GM18867 (cell line): ENCODE results near the gene FAM107B.

ENCODE experiments used
- ATAC-seq: cut with Tn5 transposase; IDR thresholded peaks from one replicate; pipeline ENCODE4 v1.9.1; 2021; ENCODE audit warnings: mild to moderate bottlenecking, moderate library complexity; ENCODE audit not compliant: unreplicated experiment

FAM107B gene

DNA sequence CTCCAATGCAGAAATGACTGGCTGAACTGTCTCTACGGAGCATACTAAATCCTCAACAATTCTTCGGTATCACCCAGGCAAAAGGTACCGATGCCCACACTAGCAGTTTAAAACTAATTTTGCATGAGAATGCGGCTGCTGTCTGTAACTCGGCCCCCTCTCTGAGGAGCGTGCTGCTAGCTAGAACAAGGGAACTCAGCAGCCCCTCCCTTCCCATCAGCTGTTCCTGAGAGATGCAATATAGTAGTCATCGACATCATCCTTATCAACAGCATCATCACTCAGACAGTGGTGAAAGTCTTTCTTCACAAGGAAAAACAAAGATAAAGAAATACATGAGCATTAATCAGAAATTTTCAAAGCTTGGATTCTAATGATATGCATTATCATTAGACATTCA lies 254.9 kb downstream of the FAM107B start:
- no peak for ATAC-seq

DNA sequence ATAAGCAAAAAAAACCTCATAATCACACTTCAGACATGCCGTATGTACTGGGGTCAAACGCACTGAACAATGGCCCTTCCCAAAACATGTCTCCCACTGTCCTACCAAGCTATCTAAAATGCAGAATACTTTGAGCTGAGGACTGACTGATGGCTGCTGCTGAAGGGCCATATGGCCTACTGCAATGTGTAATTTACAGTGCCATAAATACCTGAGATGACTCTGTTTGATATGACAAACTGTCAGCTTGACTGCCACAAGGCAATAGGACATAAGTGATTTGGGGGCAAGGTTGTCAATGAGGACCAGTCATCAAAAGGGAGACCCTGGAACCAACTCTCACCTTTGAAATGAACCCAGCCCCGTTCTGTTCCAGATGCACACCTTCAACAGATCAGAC lies 256.5 kb downstream of the FAM107B start:
- no peak for ATAC-seq

DNA sequence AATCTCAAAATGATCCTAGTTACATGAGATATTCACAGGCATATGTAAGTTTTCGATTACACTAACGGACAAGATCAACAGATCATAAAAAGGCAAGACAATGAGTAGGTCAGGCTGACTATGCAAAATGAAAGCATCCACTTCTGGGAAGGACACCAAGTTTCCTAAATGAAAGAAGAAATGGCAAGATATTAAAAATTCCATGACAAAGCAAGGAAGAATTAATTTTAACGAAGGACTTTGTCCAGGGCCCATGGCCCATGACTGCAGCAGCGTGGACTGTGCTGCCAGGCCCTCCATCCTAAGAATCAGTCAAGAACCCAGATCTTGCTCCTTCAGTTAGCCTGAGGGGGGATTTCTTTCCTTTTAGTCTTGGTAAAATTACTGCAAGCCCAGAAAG lies 261.6 kb downstream of the FAM107B start:
- no peak for ATAC-seq

DNA sequence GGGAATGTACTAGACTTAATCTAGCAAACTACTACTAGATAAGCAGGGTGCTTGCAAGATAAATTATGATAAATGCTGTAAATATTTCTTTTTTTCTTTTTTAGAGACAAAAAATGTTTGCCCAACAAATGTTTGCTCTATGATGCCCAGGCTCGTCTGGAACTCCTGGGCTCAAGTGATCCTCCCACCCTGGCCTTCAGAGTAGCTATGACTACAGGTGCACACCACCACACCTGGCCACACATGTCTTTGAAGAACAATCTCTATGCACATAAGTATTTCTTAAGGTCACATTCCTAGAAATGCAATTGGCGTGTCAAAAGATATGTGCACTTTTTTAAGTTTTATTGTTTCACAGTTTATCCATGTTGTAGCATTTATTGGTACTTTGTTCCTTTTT lies 264.4 kb downstream of the FAM107B start:
- ATAC-seq, result no peak

DNA sequence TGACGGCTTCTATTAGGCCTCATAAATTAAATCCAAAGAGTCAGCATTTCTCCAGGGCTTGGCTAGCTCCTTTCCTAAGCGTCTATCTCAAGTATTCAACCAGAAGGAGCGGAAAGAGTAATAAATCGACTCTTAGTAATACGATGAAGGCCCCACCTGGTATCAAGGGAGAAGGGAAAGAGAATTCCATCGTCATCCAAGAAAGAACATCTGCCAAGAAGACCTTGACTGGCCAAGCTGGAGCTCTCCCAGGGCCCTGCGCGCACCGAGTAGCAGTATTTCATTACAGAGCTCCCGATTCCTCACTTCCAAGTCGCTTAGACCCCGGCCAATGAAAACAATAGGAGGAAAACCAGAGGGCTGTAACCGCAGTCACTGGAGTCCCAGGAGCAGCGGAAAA lies 266.0 kb downstream of the FAM107B start:
- ATAC-seq, result no peak

DNA sequence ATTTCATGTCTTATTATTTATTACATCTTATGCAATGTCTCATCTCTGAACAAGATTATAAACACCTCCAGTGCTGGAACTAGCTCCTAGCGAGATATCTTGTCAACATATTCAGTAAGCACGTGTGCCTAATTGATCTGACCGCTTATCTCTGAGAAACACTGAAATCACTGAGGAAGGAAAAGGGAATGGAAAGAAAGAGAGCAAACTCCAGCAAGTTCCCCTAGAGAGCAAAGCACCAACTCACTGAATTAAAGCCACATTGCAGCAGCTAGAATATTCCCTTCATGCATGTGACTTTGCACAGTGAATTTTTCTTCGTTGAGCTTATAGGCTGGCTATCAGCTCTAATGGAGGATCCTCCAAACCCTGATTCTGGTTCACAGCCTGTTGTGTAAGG lies 266.9 kb downstream of the FAM107B start:
- no peak for ATAC-seq

DNA sequence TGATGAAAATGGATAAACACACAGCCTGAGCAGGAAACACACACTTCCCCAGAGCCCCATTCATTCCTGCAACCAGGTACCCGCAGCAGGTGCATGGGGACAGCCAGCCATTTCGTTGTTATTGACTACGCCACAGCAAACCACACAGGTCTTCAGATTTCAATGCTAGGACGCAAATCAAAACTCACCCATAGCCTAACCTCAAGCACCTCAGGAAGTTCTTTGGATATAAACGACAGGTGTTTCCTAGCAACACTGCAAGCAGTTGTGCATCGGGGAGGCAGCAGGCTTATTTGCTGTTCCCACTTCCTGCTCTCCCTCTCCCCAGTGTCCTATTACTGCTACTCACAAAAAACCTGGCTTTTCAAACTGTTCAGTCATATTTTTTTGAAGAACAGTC lies 267.5 kb downstream of the FAM107B start:
- no peak for ATAC-seq

DNA sequence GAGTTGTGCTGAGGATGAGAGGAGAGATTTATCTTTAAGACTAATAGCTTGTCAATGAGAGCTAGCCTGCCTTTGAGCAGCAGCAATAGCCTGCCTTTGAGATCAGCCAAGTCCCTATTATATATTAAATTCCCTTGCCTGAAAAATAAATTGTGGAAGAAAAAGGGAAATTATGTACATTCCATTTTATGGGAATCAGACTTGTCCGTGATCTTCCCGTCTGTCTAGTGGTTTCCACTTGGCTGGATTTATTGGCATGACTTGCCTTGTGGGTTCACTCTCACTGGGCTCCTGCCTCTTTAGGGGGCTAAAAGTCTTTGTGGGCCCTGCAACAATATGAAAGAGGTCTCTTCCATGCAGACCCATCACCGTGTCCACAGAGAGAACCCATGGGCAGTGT lies 272.3 kb downstream of the FAM107B start:
- no peak for ATAC-seq

DNA sequence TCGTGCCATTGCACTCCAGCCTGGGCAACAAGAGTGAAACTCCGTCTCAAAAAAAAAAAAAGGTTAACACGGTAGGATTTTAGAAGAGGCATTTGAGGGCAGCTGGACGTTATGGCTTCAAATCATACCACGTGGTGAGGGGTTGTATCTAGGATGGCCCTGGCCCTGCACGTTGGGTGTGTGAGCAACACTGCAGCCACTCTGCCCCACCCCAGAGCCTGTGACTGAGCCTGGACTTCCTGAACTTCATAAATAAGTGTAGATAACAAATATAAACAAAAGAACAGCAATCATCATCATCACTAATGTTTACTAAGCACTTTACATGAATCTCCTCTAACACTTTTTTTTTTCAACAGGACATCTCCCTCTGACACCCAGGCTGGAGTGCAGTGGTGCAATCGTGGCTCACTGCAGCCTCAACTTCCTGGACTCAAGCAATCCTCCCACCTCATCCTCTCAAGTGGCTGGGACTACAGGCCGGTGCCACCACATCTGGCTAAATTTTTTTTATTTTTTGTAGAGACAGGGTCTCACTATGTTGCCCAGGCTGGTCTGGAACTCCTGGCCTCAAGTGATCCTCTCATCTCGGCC lies 274.4 kb downstream of the FAM107B start:
- ATAC-seq, result no peak

DNA sequence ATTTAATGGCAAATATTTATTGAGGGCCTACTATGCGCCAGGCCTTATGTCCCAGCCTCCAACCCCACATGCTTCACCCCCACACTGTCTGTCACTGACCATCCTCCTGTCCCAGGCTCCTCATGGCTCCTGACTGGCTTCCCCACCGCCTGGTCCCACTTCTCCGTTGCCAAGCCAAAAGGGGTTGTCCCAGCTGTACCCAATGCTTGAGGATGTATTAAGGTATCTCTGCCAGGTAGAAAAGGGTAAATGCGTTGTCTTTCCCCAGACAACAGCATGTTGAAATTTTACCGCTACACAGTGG lies 275.1 kb downstream of the FAM107B start:
- ATAC-seq, result no peak

DNA sequence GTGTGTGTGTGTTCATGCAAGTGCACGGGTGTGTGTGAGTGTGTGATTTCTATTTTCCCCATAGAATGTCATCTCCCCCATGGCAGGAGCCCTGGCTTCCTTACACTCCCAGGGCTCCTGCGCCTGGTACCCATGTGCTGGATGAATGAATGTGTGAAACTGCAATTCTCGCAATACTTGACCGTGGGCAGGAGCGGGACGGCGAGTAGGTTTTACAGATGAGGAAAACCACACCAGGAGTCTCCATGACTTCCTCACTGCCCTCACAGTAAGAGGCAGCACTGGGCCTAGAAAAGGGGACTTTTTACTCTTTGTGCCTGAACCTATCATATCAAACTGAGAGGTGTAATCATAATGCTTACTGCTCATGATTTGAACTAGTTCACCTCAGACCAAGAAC lies 276.4 kb downstream of the FAM107B start:
- no peak for ATAC-seq

DNA sequence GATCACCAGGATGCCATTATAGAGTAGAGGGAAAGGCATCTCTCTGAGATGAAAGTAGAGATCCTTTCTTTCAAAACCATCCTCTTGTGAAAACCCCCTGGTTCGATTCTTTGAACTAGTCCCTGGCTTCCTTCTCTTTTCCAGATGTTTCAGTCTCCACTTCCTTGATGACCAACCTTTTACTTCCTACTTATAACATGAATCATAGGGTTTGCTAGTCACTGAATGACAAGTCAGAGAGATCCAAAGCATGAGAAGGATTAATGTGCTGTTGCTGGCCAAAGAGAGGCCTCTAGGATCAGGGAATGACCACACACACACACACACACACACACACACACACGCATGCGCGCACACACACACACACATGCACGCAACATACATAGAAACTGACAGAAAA lies 282.9 kb downstream of the FAM107B start:
- no peak for ATAC-seq

DNA sequence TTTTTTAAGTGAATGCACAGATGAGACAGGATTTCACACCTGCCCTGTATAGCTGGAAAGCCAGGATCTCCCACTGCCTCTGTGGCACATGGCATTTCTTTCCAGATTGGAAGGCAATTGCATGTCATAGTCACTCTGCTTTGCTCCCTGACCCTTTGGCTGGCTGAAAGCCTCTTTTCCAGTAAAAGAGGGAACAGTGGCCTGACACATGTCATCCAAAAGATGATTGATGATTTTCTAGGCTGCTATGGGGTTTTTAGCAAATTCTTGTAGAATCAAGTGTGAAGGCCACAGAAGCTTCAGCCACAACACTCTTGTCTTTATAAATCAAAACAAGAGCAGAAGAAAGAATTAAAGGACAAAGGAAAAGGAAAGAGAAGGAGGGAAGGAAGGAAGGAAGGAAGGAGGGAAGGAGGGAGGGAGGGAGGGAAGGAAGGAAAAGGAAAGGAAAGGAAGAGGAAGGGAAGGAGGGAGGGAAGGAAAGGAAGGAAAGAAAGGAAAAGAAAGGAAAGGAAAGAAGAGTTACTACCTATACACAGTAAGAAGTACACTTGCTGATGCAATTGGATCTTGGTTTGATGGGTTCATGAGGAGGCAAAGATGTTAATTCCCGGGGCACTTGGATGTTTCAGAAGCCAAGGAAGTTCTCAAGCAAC lies 285.0 kb downstream of the FAM107B start:
- no peak for ATAC-seq

DNA sequence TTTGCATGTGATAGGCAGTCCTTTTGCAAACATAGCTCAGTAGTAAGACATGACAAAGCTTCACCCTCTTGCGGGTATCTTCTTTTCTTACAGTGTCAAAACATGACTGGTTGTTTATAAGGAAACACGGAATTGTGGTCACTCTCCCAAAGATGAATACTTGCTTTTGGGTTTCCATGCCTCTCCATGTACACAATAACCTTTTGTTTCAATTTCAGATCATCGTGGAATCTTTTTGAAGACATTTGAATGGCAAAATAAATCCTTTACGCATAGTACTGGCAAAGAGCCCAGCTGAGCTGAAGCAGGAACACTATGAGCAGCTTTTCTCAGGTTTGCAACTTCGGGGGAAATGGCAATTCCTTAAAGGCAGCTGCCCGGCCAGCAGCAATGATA lies 287.2 kb downstream of the FAM107B start:
- ATAC-seq, result no peak

DNA sequence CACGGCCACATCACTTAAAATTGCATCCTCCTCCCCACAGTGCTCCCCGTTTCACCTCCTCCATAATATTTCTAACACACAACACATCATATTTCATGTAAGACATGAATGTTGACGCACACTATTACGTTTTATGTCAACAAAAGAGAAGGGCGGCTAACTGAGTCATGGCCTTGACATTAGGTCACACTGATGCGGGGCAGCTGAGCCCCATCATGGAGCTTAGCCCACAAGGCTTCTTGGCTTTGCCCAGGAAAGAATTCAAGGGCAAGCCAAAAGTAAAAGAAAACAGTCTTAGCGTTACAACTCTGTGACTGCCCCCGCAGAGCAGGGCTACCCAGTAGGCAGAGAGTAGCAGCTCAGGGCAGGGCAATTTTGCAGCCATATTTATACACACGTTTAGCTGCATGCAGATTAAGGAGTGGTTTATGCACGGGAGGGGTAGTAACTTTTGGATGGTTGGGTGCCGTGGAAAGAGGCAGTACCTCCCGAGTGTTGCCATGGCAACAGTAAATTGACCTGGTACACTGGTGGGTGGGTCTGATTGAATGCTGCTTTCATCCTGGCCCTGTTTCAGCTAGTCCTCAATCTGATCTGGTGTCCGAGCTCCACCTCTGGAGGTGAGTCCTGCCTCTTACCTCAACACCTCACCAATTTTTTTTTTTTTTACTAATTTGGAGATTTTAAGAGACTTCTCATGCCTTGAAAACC lies 287.8 kb downstream of the FAM107B start:
- ATAC-seq, result no peak

DNA sequence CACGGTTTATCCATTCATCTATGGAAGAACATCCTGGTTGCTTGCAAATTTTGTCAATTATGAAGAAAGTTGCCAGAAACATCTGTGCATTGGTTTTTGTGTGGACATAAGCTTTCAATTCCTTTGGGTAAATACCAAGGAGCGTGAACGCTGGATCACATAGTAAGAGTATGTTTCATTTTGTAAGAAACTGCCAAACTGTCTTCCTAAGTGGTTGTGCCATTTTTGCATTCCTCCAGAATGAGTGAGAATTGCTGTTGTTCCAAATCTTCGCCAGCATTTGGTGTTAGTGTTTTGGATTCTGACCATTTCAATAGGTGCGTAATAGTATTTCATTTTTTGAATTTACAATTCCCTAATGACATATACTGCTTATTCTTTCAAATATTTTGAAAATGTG lies 288.7 kb downstream of the FAM107B start:
- ATAC-seq, result no peak

DNA sequence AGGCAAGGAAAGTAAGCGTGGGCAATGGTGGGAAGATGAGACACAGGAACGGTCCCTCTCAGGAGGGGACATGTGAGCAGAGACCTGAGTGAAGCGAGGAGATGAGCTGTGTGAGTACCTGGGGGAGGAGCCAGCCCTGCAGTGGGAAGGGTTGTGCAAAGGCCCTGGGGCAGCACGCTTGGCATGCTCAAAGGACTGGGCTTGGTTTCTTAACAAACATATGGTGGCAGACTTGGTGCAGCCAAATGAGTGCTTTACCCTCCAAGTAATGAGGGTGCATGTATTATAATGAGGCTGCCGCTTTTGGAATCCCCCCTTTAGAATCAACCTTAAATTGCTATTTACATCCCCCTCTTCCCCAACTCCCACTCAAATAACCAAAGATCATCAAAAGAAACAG lies 291.3 kb downstream of the FAM107B start:
- no peak for ATAC-seq

DNA sequence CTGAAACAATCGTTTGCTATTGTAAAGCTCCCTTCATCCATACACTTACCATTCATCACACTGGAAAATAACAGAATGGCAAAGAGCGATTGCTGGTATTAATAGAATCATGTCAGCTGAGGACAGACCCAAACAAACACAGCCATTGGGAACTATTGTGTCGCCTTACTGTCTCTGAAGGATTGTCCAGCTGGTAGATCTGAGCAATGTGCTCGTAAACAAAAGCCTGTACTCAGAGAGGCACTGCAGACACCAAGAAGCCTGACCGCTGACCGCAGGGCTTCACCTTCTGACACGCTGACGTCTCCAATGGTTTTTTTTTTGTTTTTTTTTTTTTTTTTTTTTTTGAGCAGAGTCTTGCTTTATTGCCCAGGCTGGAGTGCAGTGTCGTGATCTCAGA lies 292.9 kb downstream of the FAM107B start:
- ATAC-seq, result no peak

DNA sequence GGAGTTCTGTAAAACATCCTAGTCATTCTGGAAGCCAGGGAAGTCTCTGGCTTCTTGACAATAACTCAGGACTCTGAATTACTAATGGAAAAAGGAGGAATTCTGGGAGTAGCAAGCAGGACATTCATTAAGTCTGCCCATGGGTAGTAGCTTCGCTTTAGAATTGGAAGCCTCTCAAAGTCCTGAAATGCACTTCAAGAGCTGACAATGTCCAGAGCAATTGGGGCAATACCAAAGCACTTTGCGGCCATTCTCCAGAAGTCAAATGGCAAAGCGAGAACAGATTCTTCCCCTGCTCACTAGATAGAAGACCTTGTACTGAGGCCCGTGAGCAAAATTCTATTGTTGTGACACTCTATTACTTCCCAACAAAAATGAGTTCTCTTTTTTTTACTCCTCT lies 293.7 kb downstream of the FAM107B start:
- no peak for ATAC-seq

DNA sequence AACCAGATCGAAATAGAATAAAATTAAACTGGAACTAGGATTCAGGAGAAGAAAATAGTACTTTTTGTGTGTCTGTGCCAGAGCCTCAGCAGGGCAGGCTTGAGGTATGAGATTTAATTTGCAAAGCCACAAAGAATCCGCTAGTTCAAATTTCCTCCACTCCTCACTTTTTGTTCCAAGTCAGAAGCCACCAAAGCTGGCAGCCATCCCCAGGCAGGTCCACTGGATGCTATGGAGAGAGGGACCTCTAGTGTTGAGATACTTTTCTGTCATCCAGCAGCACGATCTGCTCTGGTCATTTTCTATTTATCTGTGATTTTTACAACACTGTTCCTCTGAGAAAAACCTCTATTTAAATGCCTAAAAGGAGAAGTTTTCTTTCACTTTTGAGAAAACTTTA lies 296.1 kb downstream of the FAM107B start:
- no peak for ATAC-seq

DNA sequence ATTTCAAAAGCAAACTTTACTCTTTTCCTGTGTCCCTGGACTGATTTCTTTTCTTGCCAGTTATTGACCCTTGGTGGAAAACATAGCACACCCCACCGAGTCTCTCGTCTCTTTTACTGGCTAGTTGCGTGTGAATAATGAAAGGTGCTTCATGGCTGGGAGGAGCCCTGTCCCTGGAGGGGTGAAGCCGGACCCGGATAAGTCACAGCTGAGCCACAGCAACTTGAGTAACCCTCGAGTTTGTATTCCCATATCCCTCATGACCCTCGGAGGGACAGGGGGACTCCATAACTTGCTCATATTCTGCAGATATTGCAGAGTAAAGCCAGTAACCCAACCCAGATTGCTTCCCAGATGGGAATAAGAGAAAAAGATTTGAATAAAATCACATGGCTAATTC lies 296.5 kb downstream of the FAM107B start:
- no peak for ATAC-seq

DNA sequence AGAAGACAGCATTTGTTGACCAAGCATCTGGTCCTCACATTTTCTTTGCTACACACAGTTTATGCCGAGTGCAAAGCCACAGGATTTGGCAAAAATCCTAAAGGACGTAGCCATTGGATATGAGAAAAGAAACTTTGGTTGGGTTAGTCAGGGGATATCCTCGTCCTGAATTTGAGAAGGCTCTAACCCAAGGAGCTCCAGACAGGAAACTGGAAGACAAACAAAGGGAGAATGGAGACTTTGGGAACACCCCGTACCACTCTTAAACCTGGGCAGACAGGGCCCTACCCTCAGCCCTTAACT lies 297.3 kb downstream of the FAM107B start:
- ATAC-seq, result no peak
